GM23338 (cell line): ENCODE results near the gene GCHFR.

Experiments
- EZH2 ChIP-seq: fragments of 200-600 bp; sonication (generic); IDR thresholded peaks from one replicate; pipeline ENCODE4 v1.8.0; 2017; ENCODE audit warnings: antibody characterized with exemption, mild to moderate bottlenecking, low read depth; ENCODE audit not compliant: unreplicated experiment
- EZH2phosphoT487 ChIP-seq: fragments of 200-600 bp; sonication (generic); IDR thresholded peaks from one replicate; pipeline ENCODE4 v1.8.1; 2018; ENCODE audit warnings: antibody characterized with exemption; ENCODE audit not compliant: unreplicated experiment
- JUNB ChIP-seq: IDR thresholded peaks from one replicate; pipeline ENCODE4 v1.6.1; 2016; ENCODE audit warnings: antibody characterized with exemption; ENCODE audit not compliant: unreplicated experiment
- POLR2AphosphoS5 ChIP-seq: IDR thresholded peaks from 2 replicates; pipeline ENCODE4 v1.6.1; 2016; ENCODE audit warnings: antibody characterized with exemption, low read depth
- STAT1 ChIP-seq: IDR thresholded peaks from one replicate; pipeline ENCODE4 v1.6.1; 2016; ENCODE audit warnings: antibody characterized with exemption; ENCODE audit not compliant: unreplicated experiment
- ZNF114 ChIP-seq: fragments of 250-450 bp; sonication (Bioruptor Pico); IDR thresholded peaks from 2 replicates; pipeline ENCODE4 v1.5.0; 2020; ENCODE audit warnings: mild to moderate bottlenecking, moderate library complexity
- TF ChIP-seq, protein P1 (sequence below), 2 experiments: fragments of 200-600 bp in 1 of 2; sonication (generic) in 1 of 2; conservative IDR thresholded peaks; 2 replicates each; pipeline versions ENCODE4 v1.5.1 to v1.6.1; 2016 to 2017; ENCODE audit warnings: antibody characterized with exemption in 2 of 2, low read depth in 2 of 2, mild to moderate bottlenecking in 2 of 2, moderate library complexity in 1 of 2
- TF ChIP-seq, protein P2 (sequence below): IDR thresholded peaks from one replicate; pipeline ENCODE4 v1.6.1; 2018; ENCODE audit warnings: antibody characterized with exemption; ENCODE audit not compliant: unreplicated experiment
- TF ChIP-seq, protein P3 (sequence below): fragments of 250-450 bp; sonication (Bioruptor Pico); IDR thresholded peaks from 2 replicates; pipeline ENCODE4 v1.5.0; 2020; ENCODE audit warnings: mild to moderate bottlenecking, moderate library complexity
- TF ChIP-seq, protein P4 (sequence below): IDR thresholded peaks from 2 replicates; pipeline ENCODE4 v1.6.1; 2016; ENCODE audit warnings: antibody characterized with exemption

DNA sequence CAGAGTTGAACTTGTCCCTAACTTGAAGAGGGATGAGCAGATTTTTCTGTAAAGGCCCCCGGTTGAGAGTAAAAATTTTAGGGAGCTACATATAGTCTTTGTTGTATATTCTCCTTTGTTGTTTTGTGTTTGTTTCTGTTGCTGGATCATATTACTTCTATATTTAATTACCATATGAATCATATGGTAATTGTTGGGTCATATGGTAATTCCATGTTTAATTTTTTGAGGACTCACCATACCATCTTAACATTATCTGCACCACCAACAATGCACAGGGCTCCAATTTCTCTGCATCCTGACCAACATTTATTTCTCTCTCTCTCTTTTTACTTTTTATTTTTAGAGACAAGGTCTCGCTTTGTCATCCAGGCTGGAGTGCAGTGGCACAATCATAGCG, 35.7 kb downstream of the GCHFR start:
- no peak for TF ChIP-seq POLR2AphosphoS5
- TF ChIP-seq, protein P1, sequence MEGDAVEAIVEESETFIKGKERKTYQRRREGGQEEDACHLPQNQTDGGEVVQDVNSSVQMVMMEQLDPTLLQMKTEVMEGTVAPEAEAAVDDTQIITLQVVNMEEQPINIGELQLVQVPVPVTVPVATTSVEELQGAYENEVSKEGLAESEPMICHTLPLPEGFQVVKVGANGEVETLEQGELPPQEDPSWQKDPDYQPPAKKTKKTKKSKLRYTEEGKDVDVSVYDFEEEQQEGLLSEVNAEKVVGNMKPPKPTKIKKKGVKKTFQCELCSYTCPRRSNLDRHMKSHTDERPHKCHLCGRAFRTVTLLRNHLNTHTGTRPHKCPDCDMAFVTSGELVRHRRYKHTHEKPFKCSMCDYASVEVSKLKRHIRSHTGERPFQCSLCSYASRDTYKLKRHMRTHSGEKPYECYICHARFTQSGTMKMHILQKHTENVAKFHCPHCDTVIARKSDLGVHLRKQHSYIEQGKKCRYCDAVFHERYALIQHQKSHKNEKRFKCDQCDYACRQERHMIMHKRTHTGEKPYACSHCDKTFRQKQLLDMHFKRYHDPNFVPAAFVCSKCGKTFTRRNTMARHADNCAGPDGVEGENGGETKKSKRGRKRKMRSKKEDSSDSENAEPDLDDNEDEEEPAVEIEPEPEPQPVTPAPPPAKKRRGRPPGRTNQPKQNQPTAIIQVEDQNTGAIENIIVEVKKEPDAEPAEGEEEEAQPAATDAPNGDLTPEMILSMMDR (conservative IDR thresholded peaks at IDR 0.05; ENCODE audit: low read depth in 2 of 2), result no peak
- no peak for TF ChIP-seq EZH2phosphoT487
- no peak for TF ChIP-seq JUNB
- TF ChIP-seq, protein P2, sequence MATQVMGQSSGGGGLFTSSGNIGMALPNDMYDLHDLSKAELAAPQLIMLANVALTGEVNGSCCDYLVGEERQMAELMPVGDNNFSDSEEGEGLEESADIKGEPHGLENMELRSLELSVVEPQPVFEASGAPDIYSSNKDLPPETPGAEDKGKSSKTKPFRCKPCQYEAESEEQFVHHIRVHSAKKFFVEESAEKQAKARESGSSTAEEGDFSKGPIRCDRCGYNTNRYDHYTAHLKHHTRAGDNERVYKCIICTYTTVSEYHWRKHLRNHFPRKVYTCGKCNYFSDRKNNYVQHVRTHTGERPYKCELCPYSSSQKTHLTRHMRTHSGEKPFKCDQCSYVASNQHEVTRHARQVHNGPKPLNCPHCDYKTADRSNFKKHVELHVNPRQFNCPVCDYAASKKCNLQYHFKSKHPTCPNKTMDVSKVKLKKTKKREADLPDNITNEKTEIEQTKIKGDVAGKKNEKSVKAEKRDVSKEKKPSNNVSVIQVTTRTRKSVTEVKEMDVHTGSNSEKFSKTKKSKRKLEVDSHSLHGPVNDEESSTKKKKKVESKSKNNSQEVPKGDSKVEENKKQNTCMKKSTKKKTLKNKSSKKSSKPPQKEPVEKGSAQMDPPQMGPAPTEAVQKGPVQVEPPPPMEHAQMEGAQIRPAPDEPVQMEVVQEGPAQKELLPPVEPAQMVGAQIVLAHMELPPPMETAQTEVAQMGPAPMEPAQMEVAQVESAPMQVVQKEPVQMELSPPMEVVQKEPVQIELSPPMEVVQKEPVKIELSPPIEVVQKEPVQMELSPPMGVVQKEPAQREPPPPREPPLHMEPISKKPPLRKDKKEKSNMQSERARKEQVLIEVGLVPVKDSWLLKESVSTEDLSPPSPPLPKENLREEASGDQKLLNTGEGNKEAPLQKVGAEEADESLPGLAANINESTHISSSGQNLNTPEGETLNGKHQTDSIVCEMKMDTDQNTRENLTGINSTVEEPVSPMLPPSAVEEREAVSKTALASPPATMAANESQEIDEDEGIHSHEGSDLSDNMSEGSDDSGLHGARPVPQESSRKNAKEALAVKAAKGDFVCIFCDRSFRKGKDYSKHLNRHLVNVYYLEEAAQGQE, result no peak
- TF ChIP-seq EZH2, result no peak
- TF ChIP-seq ZNF114 (CRISPR knock-in tag), result no peak
- TF ChIP-seq, protein P3, sequence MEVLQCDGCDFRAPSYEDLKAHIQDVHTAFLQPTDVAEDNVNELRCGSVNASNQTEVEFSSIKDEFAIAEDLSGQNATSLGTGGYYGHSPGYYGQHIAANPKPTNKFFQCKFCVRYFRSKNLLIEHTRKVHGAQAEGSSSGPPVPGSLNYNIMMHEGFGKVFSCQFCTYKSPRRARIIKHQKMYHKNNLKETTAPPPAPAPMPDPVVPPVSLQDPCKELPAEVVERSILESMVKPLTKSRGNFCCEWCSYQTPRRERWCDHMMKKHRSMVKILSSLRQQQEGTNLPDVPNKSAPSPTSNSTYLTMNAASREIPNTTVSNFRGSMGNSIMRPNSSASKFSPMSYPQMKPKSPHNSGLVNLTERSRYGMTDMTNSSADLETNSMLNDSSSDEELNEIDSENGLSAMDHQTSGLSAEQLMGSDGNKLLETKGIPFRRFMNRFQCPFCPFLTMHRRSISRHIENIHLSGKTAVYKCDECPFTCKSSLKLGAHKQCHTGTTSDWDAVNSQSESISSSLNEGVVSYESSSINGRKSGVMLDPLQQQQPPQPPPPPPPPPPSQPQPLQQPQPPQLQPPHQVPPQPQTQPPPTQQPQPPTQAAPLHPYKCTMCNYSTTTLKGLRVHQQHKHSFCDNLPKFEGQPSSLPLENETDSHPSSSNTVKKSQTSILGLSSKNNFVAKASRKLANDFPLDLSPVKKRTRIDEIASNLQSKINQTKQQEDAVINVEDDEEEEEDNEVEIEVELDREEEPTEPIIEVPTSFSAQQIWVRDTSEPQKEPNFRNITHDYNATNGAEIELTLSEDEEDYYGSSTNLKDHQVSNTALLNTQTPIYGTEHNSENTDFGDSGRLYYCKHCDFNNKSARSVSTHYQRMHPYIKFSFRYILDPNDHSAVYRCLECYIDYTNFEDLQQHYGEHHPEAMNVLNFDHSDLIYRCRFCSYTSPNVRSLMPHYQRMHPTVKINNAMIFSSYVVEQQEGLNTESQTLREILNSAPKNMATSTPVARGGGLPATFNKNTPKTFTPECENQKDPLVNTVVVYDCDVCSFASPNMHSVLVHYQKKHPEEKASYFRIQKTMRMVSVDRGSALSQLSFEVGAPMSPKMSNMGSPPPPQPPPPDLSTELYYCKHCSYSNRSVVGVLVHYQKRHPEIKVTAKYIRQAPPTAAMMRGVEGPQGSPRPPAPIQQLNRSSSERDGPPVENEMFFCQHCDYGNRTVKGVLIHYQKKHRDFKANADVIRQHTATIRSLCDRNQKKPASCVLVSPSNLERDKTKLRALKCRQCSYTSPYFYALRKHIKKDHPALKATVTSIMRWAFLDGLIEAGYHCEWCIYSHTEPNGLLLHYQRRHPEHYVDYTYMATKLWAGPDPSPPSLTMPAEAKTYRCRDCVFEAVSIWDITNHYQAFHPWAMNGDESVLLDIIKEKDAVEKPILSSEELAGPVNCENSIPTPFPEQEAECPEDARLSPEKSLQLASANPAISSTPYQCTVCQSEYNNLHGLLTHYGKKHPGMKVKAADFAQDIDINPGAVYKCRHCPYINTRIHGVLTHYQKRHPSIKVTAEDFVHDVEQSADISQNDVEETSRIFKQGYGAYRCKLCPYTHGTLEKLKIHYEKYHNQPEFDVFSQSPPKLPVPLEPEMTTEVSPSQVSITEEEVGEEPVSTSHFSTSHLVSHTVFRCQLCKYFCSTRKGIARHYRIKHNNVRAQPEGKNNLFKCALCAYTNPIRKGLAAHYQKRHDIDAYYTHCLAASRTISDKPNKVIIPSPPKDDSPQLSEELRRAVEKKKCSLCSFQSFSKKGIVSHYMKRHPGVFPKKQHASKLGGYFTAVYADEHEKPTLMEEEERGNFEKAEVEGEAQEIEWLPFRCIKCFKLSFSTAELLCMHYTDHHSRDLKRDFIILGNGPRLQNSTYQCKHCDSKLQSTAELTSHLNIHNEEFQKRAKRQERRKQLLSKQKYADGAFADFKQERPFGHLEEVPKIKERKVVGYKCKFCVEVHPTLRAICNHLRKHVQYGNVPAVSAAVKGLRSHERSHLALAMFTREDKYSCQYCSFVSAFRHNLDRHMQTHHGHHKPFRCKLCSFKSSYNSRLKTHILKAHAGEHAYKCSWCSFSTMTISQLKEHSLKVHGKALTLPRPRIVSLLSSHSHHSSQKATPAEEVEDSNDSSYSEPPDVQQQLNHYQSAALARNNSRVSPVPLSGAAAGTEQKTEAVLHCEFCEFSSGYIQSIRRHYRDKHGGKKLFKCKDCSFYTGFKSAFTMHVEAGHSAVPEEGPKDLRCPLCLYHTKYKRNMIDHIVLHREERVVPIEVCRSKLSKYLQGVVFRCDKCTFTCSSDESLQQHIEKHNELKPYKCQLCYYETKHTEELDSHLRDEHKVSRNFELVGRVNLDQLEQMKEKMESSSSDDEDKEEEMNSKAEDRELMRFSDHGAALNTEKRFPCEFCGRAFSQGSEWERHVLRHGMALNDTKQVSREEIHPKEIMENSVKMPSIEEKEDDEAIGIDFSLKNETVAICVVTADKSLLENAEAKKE, result no peak
- TF ChIP-seq STAT1, result no peak
- TF ChIP-seq, protein P4, sequence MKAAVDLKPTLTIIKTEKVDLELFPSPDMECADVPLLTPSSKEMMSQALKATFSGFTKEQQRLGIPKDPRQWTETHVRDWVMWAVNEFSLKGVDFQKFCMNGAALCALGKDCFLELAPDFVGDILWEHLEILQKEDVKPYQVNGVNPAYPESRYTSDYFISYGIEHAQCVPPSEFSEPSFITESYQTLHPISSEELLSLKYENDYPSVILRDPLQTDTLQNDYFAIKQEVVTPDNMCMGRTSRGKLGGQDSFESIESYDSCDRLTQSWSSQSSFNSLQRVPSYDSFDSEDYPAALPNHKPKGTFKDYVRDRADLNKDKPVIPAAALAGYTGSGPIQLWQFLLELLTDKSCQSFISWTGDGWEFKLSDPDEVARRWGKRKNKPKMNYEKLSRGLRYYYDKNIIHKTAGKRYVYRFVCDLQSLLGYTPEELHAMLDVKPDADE, result no peak
